H1 (cell line): Measurements from ENCODE around the gene EXD3. TPM values are rescaled to one million over a fixed set of nuclear protein-coding genes. Genes with fewer than 3 reads are reported as not detected.

Source experiments
- POLR2A ChIP-seq, 2 experiments: IDR thresholded peaks; 1 replicate in 1 of 2; 2 replicates in 1 of 2; pipeline ENCODE4 v1.6.1; 2011; ENCODE audit warnings: low read depth in 2 of 2, low read length in 2 of 2, mild to moderate bottlenecking in 2 of 2; ENCODE audit errors: control extremely low read depth in 1 of 2
- RXRA ChIP-seq: IDR thresholded peaks from 2 replicates; pipeline ENCODE4 v1.6.1; 2011; ENCODE audit warnings: low read depth, mild to moderate bottlenecking, low read length, moderate library complexity; ENCODE audit not compliant: insufficient read depth
- polyA plus RNA-seq, 7 experiments: library from polyadenylated mRNA; depleted of rRNA in 3 of 7; stranded (reverse) in 5 of 7; unstranded in 2 of 7; fragments of >200 nt in 5 of 7; fragments of 200-250 nt in 2 of 7; gene quantifications; 1 replicate in 5 of 7; 2 replicates in 1 of 7; 4 replicates in 1 of 7; pipeline versions ENCODE4 v1.2.1 to v1.2.3, GENCODE V29; 2011 to 2013; ENCODE audit warnings: missing spikeins in 2 of 7, mixed read lengths in 2 of 7
- total RNA-seq: library from RNA; stranded (reverse); fragmentation: NEBNext Ultra II Directional; extraction: Animal tissue kit (Norgen Biotek cat#: 25700); gene quantifications from 2 replicates; pipeline ENCODE4 v1.2.1, GENCODE V29; 2021

EXD3 gene
- total and polyA plus RNA-seq, 2 of the 8 experiments (the other 6 are each of a cell fraction or from before 2014, with no cell fraction given): 7.2 to 9.4 TPM

GRCh38 chr9:137319739-137320551 lies 103.0 kb downstream of the EXD3 start (continued):
- TF ChIP-seq POLR2A (IDR thresholded peaks at IDR 0.05; ENCODE audit: control extremely low read depth in 1 of 2, low read depth in 2 of 2, low read length in 2 of 2): no peak
- TF ChIP-seq RXRA: no peak
